GM12878 (cell line): ENCODE results near the gene TBRG4. TPM values are rescaled to one million over a fixed set of nuclear protein-coding genes. Genes with fewer than 3 reads are reported as not detected.

Experiments used
- ATAC-seq: fragments of 200-7000 bp; cut with Tn5 transposase; 3 replicates; pipeline ENCODE4 v1.9.1; 2020; ENCODE audit warnings: mild to moderate bottlenecking, moderate library complexity
- BruUV-seq: library from RNA; stranded (reverse); fragments of 400-500 nt; replicated peaks from 2 replicates; lab custom pipeline; 2021; lab: Mats Ljungman, UMichigan
- CTCF ChIA-PET: fragments of 300-600 bp; sonication (Branson Sonifier 250); formaldehyde crosslinking; extraction: SDS; loops from one replicate; lab custom pipeline; 2021; ENCODE audit warnings: inconsistent platforms; lab: Yijun Ruan, JAX
- POLR2A ChIA-PET: fragments of 350-600 bp; formaldehyde crosslinking; extraction: SDS; loops from one replicate; lab custom pipeline; 2021; ENCODE audit warnings: inconsistent platforms; lab: Charles Lee
- RAD21 ChIA-PET: fragments of 300-600 bp; sonication (Branson Sonifier 250); formaldehyde crosslinking; loops from one replicate; lab custom pipeline; 2023; ENCODE audit warnings: antibody characterized with exemption; ENCODE audit not compliant: unreplicated experiment; lab: Charles Lee
- SMC1A ChIA-PET: fragments of 300-600 bp; sonication (Branson Sonifier 250); formaldehyde crosslinking; loops from one replicate; lab custom pipeline; 2023; ENCODE audit not compliant: unreplicated experiment, uncharacterized antibody; lab: Charles Lee
- DNase-seq: peaks from one replicate; pipeline ENCODE4 v3.0.0-alpha.2; 2011; ENCODE audit warnings: low read depth, low spot score
- FAIRE-seq: peaks from 3 replicates; lab custom pipeline; 2011; peaks lifted over from hg19 to GRCh38; lab: Jason Lieb, UNC
- H2AFZ ChIP-seq: 2 replicates; pipeline ENCODE4 v1.6.0; 2011; ENCODE audit warnings: low read depth, low read length, control low read depth; ENCODE audit not compliant: control insufficient read depth
- H3K27ac ChIP-seq: 2 replicates; pipeline ENCODE4 v1.5.1; 2011; ENCODE audit warnings: control low read depth; ENCODE audit not compliant: control insufficient read depth, insufficient read depth
- H3K27me3 ChIP-seq, 2 experiments: replicated peaks in 1 of 2; 2 replicates each; pipeline versions ENCODE4 v1.6.0 to v1.6.1; 2011; ENCODE audit warnings: low read length in 1 of 2; ENCODE audit not compliant: control insufficient read depth in 2 of 2, insufficient read depth in 2 of 2
- H3K36me3 ChIP-seq, 2 experiments: 2 replicates each; pipeline ENCODE4 v1.5.1; 2011; ENCODE audit warnings: low read length in 1 of 2; ENCODE audit not compliant: control insufficient read depth in 2 of 2, insufficient read depth in 2 of 2
- H3K4me1 ChIP-seq: 2 replicates; pipeline ENCODE4 v1.6.1; 2011; ENCODE audit warnings: mild to moderate bottlenecking, low read length, moderate library complexity, mixed read lengths; ENCODE audit not compliant: control insufficient read depth, insufficient read depth
- H3K4me2 ChIP-seq: 2 replicates; pipeline ENCODE4 v1.6.0; 2011; ENCODE audit warnings: control low read depth; ENCODE audit not compliant: control insufficient read depth, insufficient read depth
- H3K4me3 ChIP-seq: fragments of 200-600 bp; sonication (generic); 2 replicates; pipeline ENCODE4 v1.5.1; 2016
- H3K79me2 ChIP-seq: 2 replicates; pipeline ENCODE4 v1.6.0; 2011; ENCODE audit warnings: low read length; ENCODE audit not compliant: control insufficient read depth, insufficient read depth
- H3K9ac ChIP-seq: 2 replicates; pipeline ENCODE4 v1.8.0; 2011; ENCODE audit warnings: low read length, control low read depth, mixed read lengths; ENCODE audit not compliant: control insufficient read depth, insufficient read depth
- H3K9me3 ChIP-seq: replicated peaks from 3 replicates; pipeline ENCODE4 v1.5.1; 2011; ENCODE audit warnings: mild to moderate bottlenecking, low read length; ENCODE audit not compliant: control insufficient read depth, insufficient read depth
- H4K20me1 ChIP-seq: 2 replicates; pipeline ENCODE4 v1.6.0; 2011; ENCODE audit not compliant: control insufficient read depth, insufficient read depth
- BACH1 ChIP-seq: fragments of 450-650 bp; IDR thresholded peaks from 2 replicates; pipeline ENCODE4 v1.6.1; 2017; ENCODE audit warnings: mild to moderate bottlenecking, borderline replicate concordance
- EZH2 ChIP-seq: IDR thresholded peaks from 2 replicates; pipeline ENCODE4 v1.6.1; 2012; ENCODE audit warnings: low read depth, mild to moderate bottlenecking, control low read depth, inconsistent platforms, low read length, borderline replicate concordance; ENCODE audit not compliant: control insufficient read depth
- HDAC2 ChIP-seq: fragments of 200-600 bp; sonication (generic); IDR thresholded peaks from 2 replicates; pipeline ENCODE4 v1.6.1; 2017
- HDAC6 ChIP-seq: fragments of 200-600 bp; sonication (generic); IDR thresholded peaks from one replicate; pipeline ENCODE4 v1.8.0; 2017; ENCODE audit warnings: antibody characterized with exemption; ENCODE audit not compliant: unreplicated experiment
- HSF1 ChIP-seq: fragments of 150-350 bp; IDR thresholded peaks from 2 replicates; pipeline ENCODE4 v1.6.1; 2014; ENCODE audit warnings: mild to moderate bottlenecking, low read depth, low read length
- RELA ChIP-seq: fragments of 450-650 bp; IDR thresholded peaks from 2 replicates; pipeline ENCODE4 v1.8.0; 2014; ENCODE audit warnings: borderline replicate concordance; ENCODE audit not compliant: partially characterized antibody
- SMARCA5 ChIP-seq: fragments of 450-650 bp; IDR thresholded peaks from 2 replicates; pipeline ENCODE4 v1.6.1; 2017; ENCODE audit warnings: mild to moderate bottlenecking
- SPI1 ChIP-seq: IDR thresholded peaks from 2 replicates; pipeline ENCODE4 v1.6.1; 2011; ENCODE audit warnings: low read depth, mild to moderate bottlenecking, low read length, moderate library complexity, borderline replicate concordance; ENCODE audit not compliant: insufficient read depth
- WGBS: methylation state at CpG from one replicate; pipeline ENCODE4 v1.1.6; 2016; ENCODE audit warnings: low lambda C conversion rate; ENCODE audit not compliant: insufficient replicate concordance, insufficient coverage; ENCODE audit errors: missing lambda C conversion rate; 5-methylcytosine and 5-hydroxymethylcytosine counted together
- in situ Hi-C: fragments of 300-500 bp; cut with MboI; formaldehyde crosslinking; loops from 9 replicates; pipeline ENCODE4 v1.14.3; 2018; ENCODE audit warnings: mixed read lengths
- intact Hi-C: fragments of 100-400 bp; cut with micrococcal nuclease; formaldehyde crosslinking; loops from one replicate; pipeline ENCODE4 v1.14.2; 2022; ENCODE audit not compliant: unreplicated experiment
- polyA plus RNA-seq, 11 experiments: library from polyadenylated mRNA; depleted of rRNA in 4 of 11; unstranded in 6 of 11; stranded (reverse) in 5 of 11; fragments of >200 nt; fragmentation: Nextera tagmentation in 4 of 11; fragmentation: Illumina TruSeq in 1 of 11; extraction: Ambion mirVana in 4 of 11; extraction: Trizol in 1 of 11; gene quantifications; 1 replicate in 1 of 11; 2 replicates in 10 of 11; pipeline versions ENCODE4 v1.2.1 to v1.2.3, GENCODE V29; 2011 to 2016; ENCODE audit warnings: inconsistent platforms in 2 of 11, missing spikeins in 2 of 11, low read depth in 1 of 11
- total RNA-seq, 4 experiments: library from RNA; depleted of rRNA in 3 of 4; stranded (reverse); fragments of >200 nt in 3 of 4; fragmentation: Illumina TruSeq in 1 of 4; extraction: Trizol in 1 of 4; gene quantifications; 2 replicates each; pipeline versions ENCODE4 v1.2.1 to v1.2.3, GENCODE V29; 2013 to 2021
- TF ChIP-seq, protein P1 (sequence below): fragments of 450-650 bp; formaldehyde crosslinking; IDR thresholded peaks from 2 replicates; pipeline ENCODE4 v1.4.0; 2022; ENCODE audit warnings: mild to moderate bottlenecking, moderate library complexity

The TBRG4 gene
- total and polyA plus RNA-seq, 10 of the 15 experiments (the other 5 are each of a cell fraction or from before 2014, with no cell fraction given) = 8.4 to 130 (median 118) TPM

DNA sequence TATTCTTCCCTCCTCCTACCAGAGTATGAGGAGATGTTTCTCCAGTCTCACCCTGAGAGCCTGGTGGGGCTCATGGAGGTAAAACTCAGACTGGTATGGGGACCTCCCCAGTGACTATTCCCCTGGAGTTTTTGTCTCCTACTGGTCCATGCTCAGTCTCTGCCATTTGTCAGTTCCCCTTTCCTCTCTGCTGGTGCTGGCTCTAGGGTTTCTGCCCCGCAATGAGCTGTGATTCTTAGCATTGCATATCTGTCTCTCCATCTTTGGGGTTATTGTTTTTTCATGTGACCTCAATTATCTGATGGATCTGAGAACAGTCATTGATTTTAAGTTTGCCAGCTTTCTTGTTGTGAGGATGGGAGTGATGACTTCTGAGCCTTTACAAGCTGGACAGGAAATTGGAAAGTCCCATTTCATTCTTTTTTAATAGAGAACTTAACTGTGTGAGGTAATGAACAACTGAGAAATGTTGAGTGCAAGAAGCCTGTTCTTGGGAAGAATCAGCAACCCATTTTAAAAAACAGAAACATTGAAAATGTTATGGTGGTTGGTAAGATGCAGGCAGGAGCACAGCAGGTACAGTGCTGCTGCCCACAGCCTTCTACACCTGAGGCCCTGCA is 49.6 kb downstream of the TBRG4 start:
- 0 out of 2 replicates have a peak, but pooled peaks cover 8% of the 10 kb centered on the region for H3K4me1 ChIP-seq
- 100% methylated on average over 1 of the region's 1 CpG for WGBS
- in situ Hi-C loops = no loop called here
- intact Hi-C loops = no loop called here
- DNase-seq = no peak
- POLR2A ChIA-PET = interaction anchor here (1.0 kb wide), 1 partner anchor 61 kb away, joined by 3 read pairs; no protein-coding TSS in a partner anchor
- H3K27me3 ChIP-seq = no peaks in the 10 kb centered on the region
- TF ChIP-seq SPI1 = peak; percentile 63; the same call in 1 of the 2 replicates
- TF ChIP-seq HDAC2 = no peak
- TF ChIP-seq, all 136 proteins: peak for 1
- no TSS peak for BruUV-seq
- peaks cover 19% of the 10 kb centered on the region for H3K79me2 ChIP-seq
- H3K4me2 ChIP-seq = no peak overlapping the region
- no peak overlapping the region for H3K4me3 ChIP-seq
- H3K27ac ChIP-seq = peak overlapping the region; percentile 1
- H3K9ac ChIP-seq = no peak overlapping the region
- ChIA-PET CTCF (interaction anchor here (0.6 to 0.9 kb wide), 3 partner anchors 42 to 88 kb away, joined by 3 read pairs; no protein-coding TSS in a partner anchor), SMC1A (interaction anchor here (1.1 to 2.2 kb wide), 5 partner anchors 10 to 88 kb away, joined by 3 to 7 read pairs (median 4); no protein-coding TSS in a partner anchor), RAD21 (interaction anchor here (0.7 to 1.8 kb wide), 6 partner anchors 16 to 88 kb away, joined by 3 to 10 read pairs (median 4); no protein-coding TSS in a partner anchor)
- no peak for FAIRE-seq
- no peak overlapping the region for H2AFZ ChIP-seq
- H4K20me1 ChIP-seq = peaks cover 4% of the 10 kb centered on the region; the same call in 1 of the 2 replicates
- ATAC-seq = peak; percentile 73
- no peaks in the 10 kb centered on the region for H3K9me3 ChIP-seq
- peaks cover 15 to 34% of the 10 kb centered on the region in 2 experiments for H3K36me3 ChIP-seq

DNA sequence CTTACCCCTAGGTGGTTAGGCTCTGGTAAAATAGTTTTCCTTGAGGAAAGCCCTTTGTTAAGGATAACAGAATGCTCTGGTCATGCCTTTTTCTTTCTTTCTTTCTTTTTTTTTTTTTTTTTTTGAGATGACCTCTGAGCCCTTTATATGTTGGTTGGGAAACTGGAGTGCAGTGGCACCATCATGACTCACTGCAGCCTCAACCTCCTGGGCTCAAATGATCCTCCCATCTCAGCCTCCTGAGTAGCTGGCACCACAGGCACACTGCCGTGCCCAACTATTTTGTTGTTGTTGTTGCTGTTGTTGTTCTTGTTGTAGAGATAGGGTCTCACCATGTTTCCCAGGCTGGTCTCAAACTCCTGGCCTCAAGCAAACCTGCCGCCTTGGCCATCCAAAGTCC is 50.1 kb downstream of the TBRG4 start:
- ATAC-seq (no peak), FAIRE-seq (peak; percentile 31), DNase-seq (no peak)
- Histone ChIP-seq H4K20me1 (peaks cover 4% of the 10 kb centered on the region; the same call in 1 of the 2 replicates), H3K79me2 (peaks cover 19% of the 10 kb centered on the region), H3K9ac (no peak overlapping the region), H3K4me1 (0 out of 2 replicates have a peak, but pooled peaks cover 8% of the 10 kb centered on the region), H3K4me2 (no peak overlapping the region), H3K9me3 (no peaks in the 10 kb centered on the region), H3K27ac (0 out of 2 replicates have a peak overlapping the region, but pooled peaks have one; percentile 1), H3K27me3 (no peaks in the 10 kb centered on the region), H3K36me3 (peaks cover 14 to 31% of the 10 kb centered on the region in 2 experiments), H3K4me3 (no peak overlapping the region), H2AFZ (no peak overlapping the region)
- ChIA-PET RAD21 (interaction anchor here (0.7 to 1.2 kb wide), 5 partner anchors 16 to 88 kb away, joined by 3 to 5 read pairs (median 4); no protein-coding TSS in a partner anchor), CTCF (interaction anchor here (0.8 to 0.9 kb wide), 2 partner anchors 41 to 75 kb away, joined by 3 read pairs; no protein-coding TSS in a partner anchor), POLR2A (interaction anchor here (0.6 to 1.0 kb wide), 2 partner anchors 49 to 60 kb away, joined by 3 read pairs; no protein-coding TSS in a partner anchor), SMC1A (interaction anchor here (1.1 to 2.2 kb wide), 4 partner anchors 9 to 88 kb away, joined by 3 to 6 read pairs (median 4); no protein-coding TSS in a partner anchor)
- in situ Hi-C loops (no loop called here), intact Hi-C loops (no loop called here)
- BruUV-seq = no TSS peak
- WGBS = 95% methylated on average over 2 of the region's 2 CpGs
- no peak for TF ChIP-seq HSF1
- no peak for TF ChIP-seq RELA
- no peak for TF ChIP-seq SMARCA5
- no peak for TF ChIP-seq EZH2
- TF ChIP-seq, protein P1, sequence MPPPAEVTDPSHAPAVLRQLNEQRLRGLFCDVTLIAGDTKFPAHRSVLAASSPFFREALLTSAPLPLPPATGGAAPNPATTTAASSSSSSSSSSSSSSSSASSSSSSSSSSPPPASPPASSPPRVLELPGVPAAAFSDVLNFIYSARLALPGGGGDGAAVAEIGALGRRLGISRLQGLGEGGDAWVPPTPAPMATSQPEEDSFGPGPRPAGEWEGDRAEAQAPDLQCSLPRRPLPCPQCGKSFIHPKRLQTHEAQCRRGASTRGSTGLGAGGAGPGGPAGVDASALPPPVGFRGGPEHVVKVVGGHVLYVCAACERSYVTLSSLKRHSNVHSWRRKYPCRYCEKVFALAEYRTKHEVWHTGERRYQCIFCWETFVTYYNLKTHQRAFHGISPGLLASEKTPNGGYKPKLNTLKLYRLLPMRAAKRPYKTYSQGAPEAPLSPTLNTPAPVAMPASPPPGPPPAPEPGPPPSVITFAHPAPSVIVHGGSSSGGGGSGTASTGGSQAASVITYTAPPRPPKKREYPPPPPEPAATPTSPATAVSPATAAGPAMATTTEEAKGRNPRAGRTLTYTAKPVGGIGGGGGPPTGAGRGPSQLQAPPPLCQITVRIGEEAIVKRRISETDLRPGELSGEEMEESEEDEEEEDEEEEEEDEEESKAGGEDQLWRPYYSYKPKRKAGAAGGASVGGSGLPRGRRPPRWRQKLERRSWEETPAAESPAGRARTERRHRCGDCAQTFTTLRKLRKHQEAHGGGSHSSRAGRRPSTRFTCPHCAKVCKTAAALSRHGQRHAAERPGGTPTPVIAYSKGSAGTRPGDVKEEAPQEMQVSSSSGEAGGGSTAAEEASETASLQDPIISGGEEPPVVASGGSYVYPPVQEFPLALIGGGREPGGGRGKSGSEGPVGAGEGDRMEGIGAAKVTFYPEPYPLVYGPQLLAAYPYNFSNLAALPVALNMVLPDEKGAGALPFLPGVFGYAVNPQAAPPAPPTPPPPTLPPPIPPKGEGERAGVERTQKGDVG (CRISPR knock-in tag) = no peak
- TF ChIP-seq HDAC6 = no peak
- no peak for TF ChIP-seq BACH1
- no peak for TF ChIP-seq HDAC2
